Hematopoietic multipotent progenitor cell treated with erythropoietin and hydrocortisone succinate and interleukin-3 and kit ligand, for 17 days (in vitro differentiated cells): Measurements from ENCODE around the gene ZNF277.

Source experiments
- DNase-seq: peaks from one replicate; pipeline ENCODE4 v3.0.0-alpha.2; 2015; ENCODE audit warnings: low spot score

ZNF277 gene, protein sequence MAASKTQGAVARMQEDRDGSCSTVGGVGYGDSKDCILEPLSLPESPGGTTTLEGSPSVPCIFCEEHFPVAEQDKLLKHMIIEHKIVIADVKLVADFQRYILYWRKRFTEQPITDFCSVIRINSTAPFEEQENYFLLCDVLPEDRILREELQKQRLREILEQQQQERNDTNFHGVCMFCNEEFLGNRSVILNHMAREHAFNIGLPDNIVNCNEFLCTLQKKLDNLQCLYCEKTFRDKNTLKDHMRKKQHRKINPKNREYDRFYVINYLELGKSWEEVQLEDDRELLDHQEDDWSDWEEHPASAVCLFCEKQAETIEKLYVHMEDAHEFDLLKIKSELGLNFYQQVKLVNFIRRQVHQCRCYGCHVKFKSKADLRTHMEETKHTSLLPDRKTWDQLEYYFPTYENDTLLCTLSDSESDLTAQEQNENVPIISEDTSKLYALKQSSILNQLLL

GRCh38 chr7:112206238-112206990, at the start of gene ZNF277, which contains the start of gene DOCK4:
TSS of gene ZNF277 (plus strand) at chr7:112206695. CDS start at chr7:112206717, 22 bp downstream.
TSS of gene DOCK4 (minus strand) at chr7:112206399. CDS start at chr7:112206138, 261 bp downstream.
- DNase-seq = peak; percentile 98

DNA sequence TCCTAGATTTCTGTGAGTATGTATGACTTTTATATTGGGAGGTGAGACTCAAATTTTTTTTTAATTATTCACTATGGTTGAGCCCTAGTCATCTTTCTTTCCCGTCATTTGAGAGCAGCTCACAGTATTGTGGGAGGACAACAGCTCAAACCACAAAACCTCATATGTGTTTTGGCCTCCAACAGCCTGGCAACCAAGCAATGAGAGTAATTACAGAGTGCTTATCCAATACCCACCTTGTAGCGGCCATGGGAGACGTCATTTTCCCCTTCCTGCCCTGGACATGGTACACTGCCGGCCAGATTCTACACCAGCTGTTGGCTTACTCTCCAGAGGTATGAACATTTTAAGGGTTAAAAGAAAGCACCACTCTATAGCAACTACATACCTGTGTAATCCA, 49.4 kb upstream of the ZNF277 start:
- DNase-seq = no peak

DNA sequence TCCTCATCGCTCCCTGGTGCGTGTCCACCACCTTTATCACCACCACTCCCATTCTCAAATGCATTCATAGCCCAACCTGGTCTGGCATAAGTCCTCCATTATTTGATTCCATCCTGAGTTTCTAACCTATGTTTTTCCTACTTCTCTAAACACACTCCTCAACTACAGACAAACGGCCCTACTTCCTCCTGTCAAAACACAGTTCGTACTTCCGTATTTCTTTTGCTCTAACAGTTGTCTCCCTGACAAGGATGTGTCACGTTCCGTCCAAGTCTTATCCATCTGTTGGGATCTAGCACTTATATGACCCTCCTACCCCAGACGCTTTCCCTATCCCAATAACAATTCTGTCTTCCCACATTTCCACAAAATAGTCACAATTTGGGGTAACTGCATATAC, 47.1 kb upstream of the ZNF277 start:
- DNase-seq = no peak

DNA sequence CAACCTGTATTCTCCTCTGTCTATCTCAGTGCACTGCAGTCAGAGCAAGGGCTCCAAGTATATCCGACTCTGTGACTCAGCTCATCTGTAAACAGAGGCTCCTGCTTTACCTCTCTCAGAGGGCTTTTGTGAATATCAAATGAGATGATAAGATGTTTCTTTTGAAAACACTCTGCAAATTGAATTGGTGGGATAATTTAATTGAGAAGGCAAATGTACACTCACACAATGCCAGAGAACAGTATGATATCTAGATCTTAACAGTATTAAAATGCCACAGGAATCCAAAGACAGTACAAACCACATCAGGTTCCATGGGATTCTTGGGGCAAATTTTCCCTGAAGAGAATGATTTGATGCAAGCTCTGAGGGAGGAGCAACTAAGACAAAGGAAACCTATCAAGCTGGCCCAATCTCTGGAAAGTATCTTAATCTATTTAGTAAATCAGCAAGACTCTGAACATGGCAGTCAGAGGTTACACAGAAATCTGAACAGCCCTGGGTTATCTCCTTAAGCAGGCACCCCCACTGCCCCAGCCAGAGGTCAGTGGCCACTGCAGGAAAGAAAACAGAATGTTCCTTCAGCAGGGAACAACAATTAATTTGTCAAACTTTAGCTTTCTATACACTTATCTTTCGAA, 46.2 kb upstream of the ZNF277 start:
- no peak for DNase-seq

GRCh38 chr7:112160771-112161150, 45.7 kb upstream of the ZNF277 start:
- no peak for DNase-seq

DNA sequence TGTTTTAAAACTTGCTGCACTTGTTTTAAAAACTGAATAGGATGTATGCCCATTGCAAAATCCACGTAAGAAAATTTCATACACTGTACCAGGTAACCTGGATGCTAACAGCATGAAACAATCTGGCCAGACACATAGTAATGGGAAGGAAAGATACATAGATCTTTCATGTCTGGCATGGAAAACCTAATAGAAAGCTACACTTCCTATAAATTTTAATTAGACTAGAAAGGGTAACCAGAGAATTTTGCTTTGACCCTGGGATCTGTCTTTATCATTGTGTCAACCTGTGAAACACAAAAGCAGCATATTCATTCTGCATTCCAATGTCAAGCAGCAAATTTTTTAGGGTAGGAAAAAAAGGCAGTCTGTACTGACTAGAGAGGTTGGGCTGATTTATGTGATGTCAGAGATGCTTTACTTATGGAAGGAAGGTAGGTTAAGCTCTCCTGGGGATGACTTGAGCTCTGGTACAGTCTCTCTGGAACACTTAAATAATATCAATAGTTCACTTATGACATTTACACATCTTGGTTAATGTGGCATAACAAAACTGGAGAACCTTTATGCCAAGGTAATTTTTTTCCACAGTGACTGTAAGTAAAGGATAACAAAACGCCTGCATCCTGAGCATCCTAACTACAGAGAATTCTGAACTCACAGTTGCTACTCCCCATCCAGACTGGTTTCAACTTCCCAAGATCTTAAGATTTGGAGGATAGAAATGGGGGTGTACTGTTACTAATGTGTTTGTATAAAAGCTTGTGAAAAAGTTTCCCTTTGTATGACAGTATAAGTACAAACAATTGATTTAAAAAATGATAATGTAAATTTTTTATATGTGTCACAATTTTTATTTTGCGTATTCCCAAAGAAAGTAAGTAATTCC, 45.0 kb upstream of the ZNF277 start:
- no peak for DNase-seq

GRCh38 chr7:112162142-112162766, 44.2 kb upstream of the ZNF277 start:
- DNase-seq = no peak

DNA sequence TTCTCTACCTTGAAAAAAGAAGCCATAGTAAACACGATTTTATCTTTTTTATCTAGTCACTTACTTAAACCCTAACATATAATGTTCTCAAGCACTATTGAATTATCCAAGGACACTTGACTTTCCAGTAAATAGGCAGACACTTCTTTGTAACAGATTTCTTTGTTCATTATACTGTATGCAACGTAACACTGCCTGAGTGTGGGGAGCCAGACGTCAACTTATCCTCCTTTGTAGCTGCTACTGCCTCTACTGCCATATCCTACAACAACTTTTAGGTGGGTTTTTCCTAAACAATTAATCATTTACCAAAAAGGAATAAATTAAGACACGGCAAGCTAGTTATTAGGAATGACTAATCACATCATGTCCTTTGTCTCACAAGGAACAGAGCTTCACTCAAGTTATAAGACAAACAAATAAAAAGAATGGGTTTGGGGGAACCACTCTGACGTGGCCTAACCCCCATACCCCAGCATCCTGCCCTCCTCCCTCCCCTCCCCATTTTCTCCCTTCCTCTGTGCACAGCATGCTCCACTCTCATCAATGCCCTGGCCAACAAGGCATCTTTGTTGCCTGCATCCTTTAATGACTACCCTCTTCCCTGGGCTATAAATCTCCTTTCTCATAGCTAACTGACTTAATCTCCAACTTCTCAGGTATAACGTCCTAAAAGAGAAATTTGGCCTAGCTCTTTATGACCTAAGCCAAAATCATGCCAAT, 43.5 kb upstream of the ZNF277 start:
- DNase-seq = no peak

GRCh38 chr7:112167147-112167546, 39.3 kb upstream of the ZNF277 start:
- no peak for DNase-seq

DNA sequence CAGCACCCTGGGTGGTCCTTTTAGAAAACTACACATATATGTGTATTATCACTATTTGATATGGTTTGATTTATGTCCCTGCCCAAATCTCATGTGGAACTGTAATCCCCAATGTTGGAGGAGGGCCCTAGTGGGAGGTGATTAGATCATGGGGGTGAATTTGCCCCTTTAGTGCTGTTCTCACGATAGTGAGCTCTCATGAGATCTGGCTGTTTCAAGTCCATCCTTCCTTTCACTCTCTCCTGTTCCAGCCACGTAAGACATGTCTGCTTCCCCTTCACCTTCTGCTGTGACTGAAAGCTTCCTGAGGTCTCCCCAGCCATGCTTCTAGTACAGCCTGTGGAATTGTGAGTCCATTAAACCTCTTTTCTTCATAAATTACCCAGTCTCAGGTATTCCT, 37.6 kb upstream of the ZNF277 start:
- DNase-seq = no peak

GRCh38 chr7:112171673-112172072, 34.8 kb upstream of the ZNF277 start:
- DNase-seq = no peak

GRCh38 chr7:112172870-112173567, 33.5 kb upstream of the ZNF277 start:
- no peak for DNase-seq

DNA sequence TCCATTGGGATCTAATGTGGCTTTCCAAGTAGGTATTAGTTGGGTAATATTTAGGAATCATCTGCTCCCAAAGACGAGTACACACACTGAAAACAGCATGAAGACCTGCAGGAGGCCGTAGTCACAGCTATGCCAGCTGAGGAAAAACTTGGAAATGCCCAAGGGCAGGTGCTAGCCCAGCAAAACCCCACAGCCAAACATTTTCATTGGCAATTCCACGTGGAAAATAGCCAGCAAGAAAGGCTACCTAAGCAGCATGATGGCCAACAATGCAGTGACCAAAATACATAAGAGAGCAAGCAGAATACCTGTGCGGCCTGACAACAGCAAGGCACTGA, 33.0 kb upstream of the ZNF277 start:
- no peak for DNase-seq

DNA sequence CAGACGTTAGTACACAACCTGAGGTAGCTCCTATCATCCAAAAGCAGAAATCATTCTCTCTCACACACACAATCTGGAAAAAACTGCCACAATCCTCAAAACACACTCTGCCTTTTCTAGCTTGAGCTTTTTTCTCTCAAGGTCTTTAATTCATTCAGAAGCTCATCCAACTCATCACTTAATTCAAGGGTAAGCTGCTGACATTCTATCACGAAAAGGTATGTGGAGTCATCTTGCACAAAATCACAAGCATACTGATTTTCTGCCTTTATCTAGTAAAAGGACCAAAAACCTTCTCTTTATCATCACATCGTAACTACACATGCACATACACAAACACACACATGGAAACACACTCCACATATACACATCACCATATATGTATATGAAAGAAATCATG, 32.3 kb upstream of the ZNF277 start:
- no peak for DNase-seq

DNA sequence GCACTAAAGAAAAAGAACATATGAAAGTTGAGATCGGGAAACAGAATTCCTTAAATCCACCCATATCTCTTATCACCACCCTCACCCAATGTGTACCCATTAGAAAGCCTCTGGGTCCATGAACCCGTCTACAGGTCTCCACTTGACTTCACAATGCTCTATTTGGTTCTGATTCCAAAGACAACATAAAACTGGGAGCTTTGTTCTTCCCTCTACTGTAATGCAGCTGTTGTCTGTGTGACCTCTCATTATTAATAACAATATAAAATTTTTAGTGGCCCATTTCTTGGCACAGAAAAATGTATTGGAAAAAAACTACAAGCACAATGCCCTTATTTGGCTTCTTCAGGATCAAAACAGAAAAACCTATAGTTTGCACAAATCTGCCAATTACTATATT, 30.3 kb upstream of the ZNF277 start:
- DNase-seq = no peak

- no peak for DNase-seq
Observed at GRCh38 chr7:112176693-112177415, 29.6 kb upstream of the ZNF277 start.

DNA sequence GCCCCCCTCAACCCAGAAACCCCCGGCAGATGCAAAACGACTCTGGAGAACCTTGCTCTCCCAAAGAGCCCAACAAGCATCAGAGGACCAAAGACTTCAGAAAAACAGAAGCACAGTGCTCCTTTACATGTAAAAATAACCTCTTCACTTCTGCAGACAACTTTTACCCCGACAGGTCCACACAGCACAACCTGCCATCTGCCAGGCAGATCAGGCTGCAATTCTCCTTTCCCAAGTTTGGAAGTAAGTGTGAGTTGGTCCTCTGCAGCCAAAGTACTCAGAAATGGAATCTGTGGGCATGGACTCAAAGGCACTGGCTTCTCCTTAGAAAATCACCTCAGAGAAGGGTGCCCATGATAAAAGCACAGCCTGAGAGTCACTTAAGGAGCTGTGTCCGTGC, 26.3 kb upstream of the ZNF277 start:
- DNase-seq = no peak

DNA sequence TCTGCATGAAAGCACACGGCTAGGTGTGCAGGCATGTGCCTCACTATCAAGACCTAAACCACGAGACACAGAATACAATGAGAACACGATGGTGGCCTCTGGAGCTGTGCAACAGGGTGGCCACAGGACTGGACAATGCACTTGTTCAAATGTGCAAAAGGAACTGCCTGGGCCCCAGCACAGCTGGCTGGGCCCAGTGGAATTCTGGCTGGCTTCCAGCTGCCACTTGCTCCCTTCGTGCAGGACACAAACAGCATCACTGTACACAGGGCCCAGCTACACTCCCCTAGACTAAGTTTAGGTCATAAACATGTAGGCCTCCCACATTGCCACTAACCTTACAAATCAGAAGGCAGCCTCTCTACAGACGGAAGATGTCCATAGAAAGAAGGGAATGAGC, 23.7 kb upstream of the ZNF277 start:
- no peak for DNase-seq

DNA sequence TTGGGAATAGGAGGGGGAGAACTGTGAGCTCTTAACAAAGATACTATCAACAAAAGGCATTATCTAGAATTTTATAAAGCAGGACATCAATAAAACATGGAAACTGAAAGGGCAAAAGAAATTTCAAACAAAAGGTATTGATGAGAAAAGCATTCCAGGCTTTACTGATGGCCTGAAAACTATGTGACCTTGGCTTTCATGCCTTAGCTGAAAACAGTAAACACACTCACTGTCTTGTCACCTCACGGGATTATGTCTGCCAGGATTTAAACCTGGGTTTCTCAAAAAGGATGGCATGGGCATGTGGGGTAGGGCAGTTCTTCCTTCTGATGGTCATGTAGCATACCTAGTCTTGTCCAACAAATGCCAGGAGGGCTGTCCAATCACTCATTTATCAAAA, 23.2 kb upstream of the ZNF277 start:
- DNase-seq = no peak
